PFSK-1 (cell line): Measurements from ENCODE around the gene NMRK1.

Experiments
- POLR2AphosphoS5 ChIP-seq: IDR thresholded peaks from 2 replicates; pipeline ENCODE4 v1.6.1; 2012; ENCODE audit warnings: low read depth, mild to moderate bottlenecking, control low read depth, low read length, moderate library complexity
- TF ChIP-seq, protein P1 (sequence below), 2 experiments: IDR thresholded peaks; 2 replicates each; pipeline versions ENCODE4 v1.6.1 to v1.8.0; 2011 to 2012; ENCODE audit warnings: low read depth in 2 of 2, low read length in 2 of 2, control low read depth in 1 of 2, inconsistent platforms in 1 of 2, mild to moderate bottlenecking in 1 of 2, moderate library complexity in 1 of 2; ENCODE audit not compliant: insufficient read depth in 1 of 2

DNA sequence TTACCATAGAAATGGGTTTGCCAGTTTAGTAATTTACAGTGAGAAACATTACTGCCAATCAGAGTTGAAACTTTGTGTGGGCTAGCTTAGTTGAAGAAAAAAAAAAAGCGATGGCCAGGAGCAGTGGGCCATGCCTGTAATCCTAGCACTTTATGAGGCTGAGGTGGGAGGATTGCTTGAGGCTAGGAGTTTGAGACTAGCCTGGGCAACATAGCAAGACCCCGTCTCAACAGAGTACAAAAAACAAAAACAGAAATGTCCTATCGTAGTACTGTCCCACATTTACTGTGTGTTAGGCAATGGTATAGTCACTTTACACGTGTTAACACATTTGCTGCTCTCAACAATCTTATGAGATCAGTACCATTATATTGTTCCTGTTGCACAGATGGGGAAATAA, 2.6 kb upstream of the NMRK1 start:
- no peak for TF ChIP-seq POLR2AphosphoS5
- TF ChIP-seq, protein P1, sequence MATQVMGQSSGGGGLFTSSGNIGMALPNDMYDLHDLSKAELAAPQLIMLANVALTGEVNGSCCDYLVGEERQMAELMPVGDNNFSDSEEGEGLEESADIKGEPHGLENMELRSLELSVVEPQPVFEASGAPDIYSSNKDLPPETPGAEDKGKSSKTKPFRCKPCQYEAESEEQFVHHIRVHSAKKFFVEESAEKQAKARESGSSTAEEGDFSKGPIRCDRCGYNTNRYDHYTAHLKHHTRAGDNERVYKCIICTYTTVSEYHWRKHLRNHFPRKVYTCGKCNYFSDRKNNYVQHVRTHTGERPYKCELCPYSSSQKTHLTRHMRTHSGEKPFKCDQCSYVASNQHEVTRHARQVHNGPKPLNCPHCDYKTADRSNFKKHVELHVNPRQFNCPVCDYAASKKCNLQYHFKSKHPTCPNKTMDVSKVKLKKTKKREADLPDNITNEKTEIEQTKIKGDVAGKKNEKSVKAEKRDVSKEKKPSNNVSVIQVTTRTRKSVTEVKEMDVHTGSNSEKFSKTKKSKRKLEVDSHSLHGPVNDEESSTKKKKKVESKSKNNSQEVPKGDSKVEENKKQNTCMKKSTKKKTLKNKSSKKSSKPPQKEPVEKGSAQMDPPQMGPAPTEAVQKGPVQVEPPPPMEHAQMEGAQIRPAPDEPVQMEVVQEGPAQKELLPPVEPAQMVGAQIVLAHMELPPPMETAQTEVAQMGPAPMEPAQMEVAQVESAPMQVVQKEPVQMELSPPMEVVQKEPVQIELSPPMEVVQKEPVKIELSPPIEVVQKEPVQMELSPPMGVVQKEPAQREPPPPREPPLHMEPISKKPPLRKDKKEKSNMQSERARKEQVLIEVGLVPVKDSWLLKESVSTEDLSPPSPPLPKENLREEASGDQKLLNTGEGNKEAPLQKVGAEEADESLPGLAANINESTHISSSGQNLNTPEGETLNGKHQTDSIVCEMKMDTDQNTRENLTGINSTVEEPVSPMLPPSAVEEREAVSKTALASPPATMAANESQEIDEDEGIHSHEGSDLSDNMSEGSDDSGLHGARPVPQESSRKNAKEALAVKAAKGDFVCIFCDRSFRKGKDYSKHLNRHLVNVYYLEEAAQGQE (IDR thresholded peaks at IDR 0.05; ENCODE audit: insufficient read depth in 1 of 2, low read depth in 2 of 2, low read length in 2 of 2): no peak
